HT1080 (cell line): ENCODE measurements around the gene MAPK13. TPM values are rescaled to one million over a fixed set of nuclear protein-coding genes. Genes with fewer than 3 reads are reported as not detected.
"Not testable (repeated sequence)": the region's sequence is repeated elsewhere in the genome, so short reads cannot be mapped to it uniquely, and the experiment has no call there.

ENCODE experiments used
- DNase-seq: peaks from one replicate; pipeline ENCODE4 v3.0.0-alpha.2; 2015; ENCODE audit warnings: low read depth
- total RNA-seq: library from RNA; depleted of rRNA; stranded (reverse); fragments of >200 nt; shearing (Covaris generic); gene quantifications from 2 replicates; pipeline ENCODE4 v1.2.3, GENCODE V29; 2014

Gene MAPK13
- total RNA-seq, 1 experiment from 2014 or later, result 1.0 TPM

- no peak for DNase-seq
These were observed 15.4 kb upstream of the MAPK13 start for GRCh38 chr6:36114798-36115408.

- no peak for DNase-seq
These were observed 14.9 kb upstream of the MAPK13 start for GRCh38 chr6:36115412-36115811.

GRCh38 chr6:36116066-36116864, 14.0 kb upstream of the MAPK13 start:
- DNase-seq, result no peak

- DNase-seq, result no peak
These were observed 13.4 kb upstream of the MAPK13 start for GRCh38 chr6:36116943-36117342.

DNA sequence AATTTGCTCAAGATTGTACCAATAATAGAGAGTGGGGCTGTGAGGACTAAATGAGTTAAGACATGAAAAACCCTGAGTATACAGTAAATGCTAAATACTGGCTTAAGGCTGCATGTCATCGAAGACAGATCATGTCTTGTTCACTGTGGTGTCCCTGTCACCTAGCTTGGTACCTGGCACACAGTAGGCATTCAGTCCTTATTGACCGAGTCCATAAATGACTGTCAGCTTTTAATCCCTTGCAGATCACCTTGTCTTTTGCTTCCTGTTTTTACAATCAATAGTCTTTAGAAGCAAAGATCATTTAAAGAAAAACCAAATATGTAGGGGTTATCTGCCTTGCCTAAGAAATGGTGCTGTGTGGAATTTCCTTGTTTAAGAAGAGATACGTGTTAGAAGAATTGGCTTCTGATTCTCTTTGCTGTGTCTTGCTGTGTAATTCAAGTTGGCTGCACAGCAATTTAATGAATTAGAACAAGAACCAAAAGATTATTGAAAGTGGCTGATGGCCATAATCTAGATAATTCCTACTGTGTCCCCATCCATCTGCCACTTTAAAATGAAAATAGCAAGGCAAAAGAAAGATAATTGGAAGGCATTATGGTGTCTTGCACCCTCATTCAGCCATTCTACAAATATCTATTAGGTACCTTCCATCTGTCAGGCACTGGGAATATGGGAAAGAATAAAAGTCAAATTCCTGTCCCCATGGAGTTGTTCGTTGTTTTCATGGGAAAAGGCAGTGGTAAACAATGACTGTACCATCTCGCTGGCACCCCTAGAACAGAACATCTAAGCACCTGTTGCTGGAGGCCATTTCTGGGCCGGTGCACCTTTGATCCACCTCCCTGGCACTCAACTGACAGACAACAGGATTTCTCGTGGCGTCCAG, 12.4 kb upstream of the MAPK13 start:
- no peak for DNase-seq

DNA sequence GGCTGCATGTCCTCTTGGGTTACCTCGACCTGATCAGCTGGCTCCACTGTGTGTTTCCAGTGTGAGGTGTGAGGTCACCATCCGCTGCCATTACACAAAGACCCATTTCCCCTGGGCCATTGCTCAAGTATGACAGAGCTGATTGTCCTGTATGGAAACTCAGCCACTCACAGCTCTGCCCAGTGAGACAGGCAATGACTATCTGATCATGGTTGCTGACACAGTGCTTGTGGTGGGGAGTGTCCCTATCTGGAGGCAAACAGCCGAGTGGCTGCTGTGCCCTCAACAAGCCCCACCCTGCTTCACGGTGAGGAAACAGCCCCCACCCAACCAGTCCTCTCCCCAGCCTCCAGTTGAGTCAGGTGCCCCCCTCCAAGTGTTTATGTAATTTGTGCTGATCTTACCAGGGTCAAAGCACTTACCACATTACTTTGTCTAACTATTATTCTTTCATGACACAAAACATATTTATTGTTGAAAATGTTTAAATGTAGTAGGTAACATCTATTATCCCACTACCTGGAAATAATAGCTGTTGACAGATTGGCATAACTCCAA, 11.7 kb upstream of the MAPK13 start:
- peak; percentile 31 for DNase-seq

- no peak for DNase-seq
These were observed 11.1 kb upstream of the MAPK13 start for GRCh38 chr6:36119209-36119608.

GRCh38 chr6:36120018-36120417, 10.3 kb upstream of the MAPK13 start:
- no peak for DNase-seq

GRCh38 chr6:36120539-36120938, 9.8 kb upstream of the MAPK13 start:
- no peak for DNase-seq

- peak; percentile 63 for DNase-seq
These were observed 9.1 kb upstream of the MAPK13 start for GRCh38 chr6:36120979-36121786.

GRCh38 chr6:36121787-36122494, 8.4 kb upstream of the MAPK13 start:
- no peak for DNase-seq

GRCh38 chr6:36122495-36123269, 7.6 kb upstream of the MAPK13 start:
- DNase-seq, result no peak

DNA sequence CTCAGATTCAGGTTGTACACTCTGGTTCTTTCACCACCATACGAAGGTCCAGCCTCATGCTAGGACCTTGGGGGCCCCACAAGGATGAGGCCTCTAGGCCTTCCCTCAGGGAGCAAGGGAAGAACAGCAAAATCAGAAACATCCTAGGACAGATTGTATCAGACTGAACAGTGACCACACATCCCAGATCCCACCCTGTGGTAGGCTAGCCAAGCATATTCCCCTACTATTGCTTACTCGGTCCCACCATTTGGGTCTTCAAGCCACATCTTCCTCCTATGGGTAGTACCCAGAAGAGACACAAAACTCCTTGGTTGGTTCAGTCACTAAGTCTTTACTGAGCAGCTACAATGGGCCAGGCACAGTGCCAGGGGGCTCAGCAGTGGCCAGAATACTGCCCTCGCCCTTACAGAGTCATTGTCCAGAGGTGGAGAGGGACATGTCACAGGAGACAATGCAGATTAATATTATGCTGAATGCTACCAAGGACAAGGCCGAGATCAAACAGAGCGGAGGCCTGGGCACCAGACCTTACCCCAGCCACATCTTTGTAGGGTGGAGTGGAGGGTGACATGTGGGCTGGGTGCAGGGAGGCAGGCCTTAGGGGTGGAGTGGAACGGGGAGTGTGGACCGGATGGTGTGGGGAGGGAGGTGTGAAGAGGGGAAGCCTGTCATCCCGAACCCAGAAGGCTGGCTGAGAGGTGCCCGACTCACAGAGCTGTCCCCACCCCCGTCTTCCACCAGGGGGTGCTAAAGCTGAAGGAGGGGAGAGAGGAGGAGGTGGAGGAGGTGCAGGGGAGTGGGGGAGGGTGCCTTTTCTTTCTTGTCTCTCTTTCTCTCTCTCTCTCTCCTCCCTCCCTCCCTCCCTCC, 6.8 kb upstream of the MAPK13 start:
- DNase-seq, result peak; percentile 71

- not testable (repeated sequence) for DNase-seq
These were observed 6.0 kb upstream of the MAPK13 start for GRCh38 chr6:36124346-36124745.

- no peak for DNase-seq
These were observed 5.4 kb upstream of the MAPK13 start for GRCh38 chr6:36124881-36125280.

GRCh38 chr6:36125575-36125974, 4.7 kb upstream of the MAPK13 start:
- no peak for DNase-seq

DNA sequence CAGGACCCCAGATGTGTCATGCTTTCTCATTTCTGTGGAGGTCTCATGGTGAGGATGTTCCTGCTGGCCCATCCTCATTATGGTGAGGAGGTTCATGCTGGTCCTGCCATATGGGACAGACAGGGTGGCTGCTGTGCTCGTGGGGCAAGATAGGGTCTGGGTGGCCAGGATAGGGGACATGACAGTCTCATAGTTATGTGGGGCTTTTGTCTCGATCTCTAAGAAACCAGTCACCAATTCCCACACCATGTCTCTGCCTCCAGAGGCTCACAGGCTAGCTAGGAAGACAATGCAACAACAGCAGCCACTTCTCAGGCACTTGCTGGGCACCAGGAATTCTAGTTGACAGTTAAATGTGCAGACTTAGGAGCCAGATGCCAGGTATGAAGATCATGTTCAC, 4.2 kb upstream of the MAPK13 start:
- DNase-seq, result no peak
